IPS DF 6.9 (cell line): Measurements from ENCODE around the gene SLC16A1.
"Not testable (repeated sequence)": the region's sequence is repeated elsewhere in the genome, so short reads cannot be mapped to it uniquely, and the experiment has no call there.

Experiments
- DNase-seq: peaks from one replicate; pipeline ENCODE4 v3.0.0-alpha.2; 2013; ENCODE audit warnings: low read depth, low spot score
- H3K27ac ChIP-seq: one replicate; pipeline ENCODE4 v1.5.1; 2013; ENCODE audit warnings: low read length, control low read depth
- H3K27me3 ChIP-seq: 2 replicates; pipeline ENCODE4 v1.6.1; 2013; ENCODE audit warnings: mild to moderate bottlenecking, low read length; ENCODE audit not compliant: control insufficient read depth, insufficient read depth
- H3K36me3 ChIP-seq: 2 replicates; pipeline ENCODE4 v1.6.1; 2013; ENCODE audit warnings: low read length; ENCODE audit not compliant: control insufficient read depth, insufficient read depth
- H3K4me1 ChIP-seq: 2 replicates; pipeline ENCODE4 v1.6.1; 2013; ENCODE audit warnings: low read length; ENCODE audit not compliant: control insufficient read depth, insufficient read depth
- H3K4me3 ChIP-seq: 2 replicates; pipeline ENCODE4 v1.5.1; 2013; ENCODE audit warnings: mild to moderate bottlenecking, low read length
- H3K9me3 ChIP-seq: 2 replicates; pipeline ENCODE4 v1.6.1; 2013; ENCODE audit warnings: low read length, inconsistent platforms; ENCODE audit not compliant: control insufficient read depth, insufficient read depth
- WGBS: extraction: QIAGEN DNeasy Blood & Tissue Kit; methylation state at CpG from one replicate; pipeline ENCODE4 v1.1.7; 2013; ENCODE audit warnings: mixed read lengths, missing lambda C conversion rate; ENCODE audit not compliant: insufficient read length, insufficient coverage; 5-methylcytosine and 5-hydroxymethylcytosine counted together

The SLC16A1 gene, protein sequence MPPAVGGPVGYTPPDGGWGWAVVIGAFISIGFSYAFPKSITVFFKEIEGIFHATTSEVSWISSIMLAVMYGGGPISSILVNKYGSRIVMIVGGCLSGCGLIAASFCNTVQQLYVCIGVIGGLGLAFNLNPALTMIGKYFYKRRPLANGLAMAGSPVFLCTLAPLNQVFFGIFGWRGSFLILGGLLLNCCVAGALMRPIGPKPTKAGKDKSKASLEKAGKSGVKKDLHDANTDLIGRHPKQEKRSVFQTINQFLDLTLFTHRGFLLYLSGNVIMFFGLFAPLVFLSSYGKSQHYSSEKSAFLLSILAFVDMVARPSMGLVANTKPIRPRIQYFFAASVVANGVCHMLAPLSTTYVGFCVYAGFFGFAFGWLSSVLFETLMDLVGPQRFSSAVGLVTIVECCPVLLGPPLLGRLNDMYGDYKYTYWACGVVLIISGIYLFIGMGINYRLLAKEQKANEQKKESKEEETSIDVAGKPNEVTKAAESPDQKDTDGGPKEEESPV

GRCh38 chr1:112955773-112956543 lies at the start of gene SLC16A1:
SLC16A1 (minus strand) TSS chr1:112956196; CDS start chr1:112929308, 26,888 bp downstream.
- no peaks in the 10 kb centered on the region for H3K4me1 ChIP-seq
- peak; percentile 55 for DNase-seq
- no peaks in the 10 kb centered on the region for H3K27me3 ChIP-seq
- no peak within 1 kb of the TSS for H3K27ac ChIP-seq
- no CpG with 5 or more reads among the region's 90 CpGs for WGBS
- no peaks in the 10 kb centered on the region for H3K9me3 ChIP-seq
- H3K4me3 ChIP-seq = peak within 1 kb of the TSS; percentile 95
- H3K36me3 ChIP-seq = no peaks in the 10 kb centered on the region; the same call in 1 of the 2 replicates

DNA sequence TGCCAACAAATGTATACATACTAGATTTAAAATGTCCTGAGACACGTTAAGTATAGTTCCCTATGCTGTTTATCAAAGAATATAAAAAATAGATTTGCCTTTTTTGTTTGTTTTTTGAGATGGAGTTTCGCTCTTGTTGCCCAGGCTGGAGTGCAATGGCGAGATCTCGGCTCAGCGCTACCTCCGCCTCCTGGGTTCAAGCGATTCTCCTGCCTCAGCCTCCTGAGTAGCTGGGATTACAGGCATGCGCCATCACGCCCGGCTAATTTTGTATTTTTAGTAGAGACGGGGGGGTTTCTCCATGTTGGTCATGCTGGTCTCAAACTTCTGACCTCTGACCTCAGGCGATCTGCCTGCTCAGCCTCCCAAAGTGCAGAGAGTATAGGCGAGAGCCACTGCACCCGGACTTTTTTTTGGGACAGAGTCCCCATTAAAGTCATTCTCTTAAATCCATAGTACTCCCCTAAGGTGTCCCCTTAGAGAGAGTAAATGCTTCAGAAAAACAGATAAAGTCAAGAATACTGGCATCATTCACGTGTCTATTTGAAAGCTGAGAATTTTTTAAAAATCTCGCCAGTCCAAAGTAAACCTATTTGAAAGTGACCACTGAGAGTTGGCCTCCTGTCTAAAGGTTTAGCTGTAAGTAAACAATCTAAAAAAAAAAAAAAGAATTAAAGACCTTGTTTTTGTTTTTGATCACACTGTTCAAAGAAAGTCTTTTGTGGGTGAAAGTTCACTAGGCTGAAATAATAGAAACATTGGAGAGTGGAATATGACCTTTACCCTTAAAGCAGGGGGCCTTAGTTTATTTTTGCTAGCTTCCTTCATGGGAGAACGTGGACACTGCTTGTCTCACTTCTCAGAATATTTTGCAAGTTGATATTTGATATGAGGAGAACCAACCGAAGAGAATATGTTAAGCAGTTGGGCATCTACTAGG lies 48.0 kb upstream of the SLC16A1 start:
- WGBS = no CpG with 5 or more reads among the region's 18 CpGs
- Histone ChIP-seq H3K9me3 (no peaks in the 10 kb centered on the region), H3K4me1 (no peaks in the 10 kb centered on the region), H3K27me3 (no peaks in the 10 kb centered on the region), H3K27ac (no peak overlapping the region), H3K4me3 (no peak overlapping the region), H3K36me3 (no peaks in the 10 kb centered on the region)
- no peak for DNase-seq

- Histone ChIP-seq H3K36me3 (no peaks in the 10 kb centered on the region), H3K27me3 (no peaks in the 10 kb centered on the region)
- 100% methylated on average over 2 of the region's 4 CpGs for WGBS
These were observed 46.3 kb upstream of the SLC16A1 start for GRCh38 chr1:113002297-113002696.

DNA sequence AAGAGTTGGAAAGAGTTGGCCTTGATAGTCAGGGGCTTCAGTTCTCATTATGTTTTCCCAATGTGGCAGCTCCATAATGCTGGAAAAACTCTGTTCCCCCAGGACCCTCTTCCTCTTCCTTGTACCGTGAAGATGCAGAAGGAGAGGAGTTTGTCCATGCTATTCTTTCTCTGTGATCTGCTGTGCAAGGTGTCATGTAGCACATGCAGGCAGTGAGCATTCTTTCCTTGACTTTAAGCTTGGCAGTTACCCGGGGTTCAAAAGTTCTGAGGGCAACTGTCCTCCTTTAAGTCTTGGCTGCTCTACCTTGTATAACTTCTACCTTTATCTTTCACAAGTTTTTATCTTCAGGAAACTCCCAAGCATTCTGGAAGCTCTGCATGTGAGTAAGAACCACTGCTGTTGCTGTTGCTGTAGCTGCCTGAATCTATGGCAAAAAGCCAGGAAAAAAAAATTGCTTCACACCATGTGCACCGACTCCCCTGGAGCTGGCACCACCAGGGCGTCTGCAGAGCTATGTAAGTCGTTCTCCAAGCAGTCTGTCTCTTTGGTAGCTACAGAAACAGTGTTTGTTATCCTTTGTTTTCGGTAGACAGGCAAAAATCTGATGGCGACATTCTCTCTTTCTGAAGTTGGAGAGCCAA lies 42.7 kb upstream of the SLC16A1 start:
- no peaks in the 10 kb centered on the region for H3K9me3 ChIP-seq
- no peak overlapping the region for H3K27ac ChIP-seq
- no peaks in the 10 kb centered on the region for H3K36me3 ChIP-seq
- no peak for DNase-seq
- no peak overlapping the region for H3K4me3 ChIP-seq
- no CpG with 5 or more reads among the region's 7 CpGs for WGBS
- no peaks in the 10 kb centered on the region for H3K4me1 ChIP-seq
- no peaks in the 10 kb centered on the region for H3K27me3 ChIP-seq

More at GRCh38 chr1:113002297-113002696, 46.3 kb upstream of the SLC16A1 start:
- no peaks in the 10 kb centered on the region for H3K4me1 ChIP-seq
- no peak for DNase-seq
- H3K4me3 ChIP-seq = no peak overlapping the region
- no peaks in the 10 kb centered on the region for H3K9me3 ChIP-seq
- no peak overlapping the region for H3K27ac ChIP-seq

- Histone ChIP-seq H3K27ac (no peak overlapping the region), H3K27me3 (no peaks in the 10 kb centered on the region), H3K9me3 (no peaks in the 10 kb centered on the region), H3K4me1 (peaks cover 1% of the 10 kb centered on the region; the same call in 1 of the 2 replicates), H3K36me3 (no peaks in the 10 kb centered on the region), H3K4me3 (no peak overlapping the region)
- DNase-seq = no peak
- WGBS = no CpG with 5 or more reads among the region's 2 CpGs
These were observed 41.8 kb upstream of the SLC16A1 start for GRCh38 chr1:112997781-112998180.

DNA sequence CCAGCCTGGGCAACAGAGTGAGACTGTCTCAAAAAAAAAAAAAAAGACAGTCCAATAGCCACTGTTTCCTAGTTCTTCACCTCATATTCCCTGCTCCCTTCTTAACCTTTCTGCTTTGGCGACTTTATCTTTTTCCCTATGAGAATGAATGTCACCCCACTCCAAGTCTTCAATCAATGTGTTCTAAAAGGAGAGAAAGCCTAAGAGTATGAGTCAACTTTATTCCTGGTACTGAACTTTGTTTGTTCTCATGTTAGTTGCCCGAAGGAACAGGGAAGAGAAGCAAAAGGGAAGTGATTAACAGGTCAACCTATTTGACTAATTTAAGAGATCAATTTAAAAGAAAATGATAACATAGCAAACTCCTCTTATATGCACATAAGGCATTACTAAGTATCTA lies 39.9 kb upstream of the SLC16A1 start:
- Histone ChIP-seq H3K36me3 (no peaks in the 10 kb centered on the region), H3K4me1 (peaks cover 2% of the 10 kb centered on the region; the same call in 1 of the 2 replicates), H3K4me3 (no peak overlapping the region), H3K9me3 (no peaks in the 10 kb centered on the region), H3K27me3 (no peaks in the 10 kb centered on the region), H3K27ac (no peak overlapping the region)
- no CpG with 5 or more reads among the region's 2 CpGs for WGBS
- DNase-seq = no peak

- not testable (repeated sequence) for H3K9me3 ChIP-seq, H3K27ac ChIP-seq, H3K36me3 ChIP-seq, H3K4me1 ChIP-seq, H3K27me3 ChIP-seq, DNase-seq, H3K4me3 ChIP-seq
- no CpG with 5 or more reads among the region's 9 CpGs for WGBS
These were observed 39.0 kb upstream of the SLC16A1 start for GRCh38 chr1:112995021-112995420.

- Histone ChIP-seq H3K9me3 (no peaks in the 10 kb centered on the region), H3K36me3 (no peaks in the 10 kb centered on the region), H3K27me3 (no peaks in the 10 kb centered on the region), H3K4me1 (peaks cover 2% of the 10 kb centered on the region; the same call in 1 of the 2 replicates), H3K4me3 (no peak overlapping the region), H3K27ac (no peak overlapping the region)
- DNase-seq = no peak
- no CpG with 5 or more reads among the region's 1 CpG for WGBS
These were observed 36.8 kb upstream of the SLC16A1 start for GRCh38 chr1:112992780-112993179.

GRCh38 chr1:112991402-112992120 lies 35.6 kb upstream of the SLC16A1 start:
- H3K9me3 ChIP-seq = no peaks in the 10 kb centered on the region
- peaks cover 2% of the 10 kb centered on the region; the same call in 1 of the 2 replicates for H3K4me1 ChIP-seq
- no peak overlapping the region for H3K27ac ChIP-seq
- H3K36me3 ChIP-seq = no peaks in the 10 kb centered on the region
- H3K4me3 ChIP-seq = no peak overlapping the region
- no CpG with 5 or more reads among the region's 4 CpGs for WGBS
- H3K27me3 ChIP-seq = no peaks in the 10 kb centered on the region
- DNase-seq = no peak
